HepG2 (cell line): ENCODE data around the gene CDRT15. TPM values are rescaled to one million over a fixed set of nuclear protein-coding genes. Genes with fewer than 3 reads are reported as not detected.
"Not testable (repeated sequence)": the region's sequence is repeated elsewhere in the genome, so short reads cannot be mapped to it uniquely, and the experiment has no call there.

Experiments
- ATAC-seq: fragments of 200-7000 bp; cut with Tn5 transposase; 3 replicates; pipeline ENCODE4 v1.9.1; 2020; ENCODE audit warnings: mild to moderate bottlenecking, moderate library complexity
- Bru-seq: library from RNA; stranded (reverse); fragments of 400-500 nt; gene quantifications from one replicate; lab custom pipeline; 2021; lab: Mats Ljungman, UMichigan
- BruChase-seq, 2 experiments: library from RNA; stranded (reverse); fragments of 400-500 nt; gene quantifications; one replicate each; lab custom pipeline; 2021; lab: Mats Ljungman, UMichigan
- BruUV-seq: library from RNA; stranded (reverse); fragments of 400-500 nt; replicated peaks from 2 replicates; lab custom pipeline; 2021; lab: Mats Ljungman, UMichigan
- CTCF ChIA-PET: fragments of 300-600 bp; formaldehyde crosslinking; extraction: SDS; loops from one replicate; lab custom pipeline; 2021; ENCODE audit warnings: low total read pairs, inconsistent platforms, low intra/inter-chr PET ratio; lab: Yijun Ruan, JAX
- POLR2A ChIA-PET: fragments of 350-600 bp; sonication (Branson Sonifier 250); formaldehyde crosslinking; loops from one replicate; lab custom pipeline; 2020; ENCODE audit warnings: antibody characterized with exemption, inconsistent platforms; lab: Yijun Ruan, JAX
- DNase-seq: peaks from one replicate; pipeline ENCODE4 v3.0.0-alpha.2; 2015; ENCODE audit warnings: low spot score
- FAIRE-seq: peaks from 3 replicates; lab custom pipeline; 2011; peaks lifted over from hg19 to GRCh38; lab: Jason Lieb, UNC
- H2AFZ ChIP-seq: one replicate; pipeline ENCODE4 v1.6.1; 2011; ENCODE audit warnings: low read length, inconsistent platforms
- H3K27ac ChIP-seq: fragments of 300-600 bp; 3 replicates; pipeline ENCODE4 v1.8.0; 2011; ENCODE audit warnings: mixed run types, mild to moderate bottlenecking, mixed read lengths, low read length, inconsistent platforms; ENCODE audit not compliant: insufficient read depth; ENCODE audit errors: extremely low read length
- H3K27me3 ChIP-seq, 2 experiments: fragments of 200-600 bp in 1 of 2; 2 replicates in 1 of 2; 3 replicates in 1 of 2; pipeline versions ENCODE4 v1.6.0 to v1.8.0; 2011; ENCODE audit warnings: low read length in 2 of 2, mild to moderate bottlenecking in 2 of 2, moderate library complexity in 2 of 2, inconsistent platforms in 1 of 2; ENCODE audit not compliant: insufficient read depth in 2 of 2, control insufficient read depth in 1 of 2
- H3K36me3 ChIP-seq, 2 experiments: fragments of 200-600 bp in 1 of 2; replicated peaks in 1 of 2; 2 replicates in 1 of 2; 3 replicates in 1 of 2; pipeline versions ENCODE4 v1.5.1 to v1.8.0; 2011; ENCODE audit warnings: low read length in 2 of 2, inconsistent platforms in 1 of 2; ENCODE audit not compliant: insufficient read depth in 2 of 2, control insufficient read depth in 1 of 2
- H3K4me1 ChIP-seq: 2 replicates; pipeline ENCODE4 v1.5.1; 2012; ENCODE audit warnings: low read length, inconsistent platforms; ENCODE audit not compliant: insufficient read depth
- H3K4me2 ChIP-seq: 2 replicates; pipeline ENCODE4 v1.6.0; 2011; ENCODE audit warnings: low read depth, low read length, inconsistent platforms
- H3K4me3 ChIP-seq, 3 experiments: fragments of 200-600 bp in 1 of 3; sonication (generic), shearing (Covaris generic) in 1 of 3; replicated peaks in 1 of 3; 2 replicates each; pipeline ENCODE4 v1.5.1; 2011 to 2016; ENCODE audit warnings: low read length in 3 of 3, inconsistent platforms in 2 of 3, low read depth in 2 of 3, mild to moderate bottlenecking in 2 of 3, control low read depth in 1 of 3, mixed read lengths in 1 of 3; ENCODE audit not compliant: insufficient read depth in 1 of 3
- H3K79me2 ChIP-seq: one replicate; pipeline ENCODE4 v1.6.1; 2011; ENCODE audit warnings: low read length, inconsistent platforms; ENCODE audit not compliant: insufficient read depth
- H3K9ac ChIP-seq: 2 replicates; pipeline ENCODE4 v1.6.0; 2011; ENCODE audit warnings: mild to moderate bottlenecking, low read depth, low read length, inconsistent platforms; ENCODE audit not compliant: insufficient read depth
- H3K9me3 ChIP-seq: 2 replicates; pipeline ENCODE4 v1.5.1; 2012; ENCODE audit warnings: mild to moderate bottlenecking, low read length
- H4K20me1 ChIP-seq: 2 replicates; pipeline ENCODE4 v1.6.0; 2011; ENCODE audit warnings: inconsistent platforms, mild to moderate bottlenecking, low read length, moderate library complexity; ENCODE audit not compliant: insufficient read depth
- E2F1 ChIP-seq: sonication (generic); formaldehyde crosslinking; IDR thresholded peaks from 2 replicates; pipeline ENCODE4 v1.5.0; 2020; ENCODE audit warnings: missing genetic modification reagents
- KDM5B ChIP-seq: sonication (generic); formaldehyde crosslinking; IDR thresholded peaks from 2 replicates; pipeline ENCODE4 v1.4.0; 2020; ENCODE audit warnings: missing genetic modification reagents, mild to moderate bottlenecking, borderline replicate concordance
- NPAS2 ChIP-seq: sonication (generic); formaldehyde crosslinking; IDR thresholded peaks from 2 replicates; pipeline ENCODE4 v1.8.0; 2022; ENCODE audit warnings: mild to moderate bottlenecking, missing genetic modification reagents, borderline replicate concordance
- POLR2G ChIP-seq: fragments of 200-400 bp; formaldehyde crosslinking; IDR thresholded peaks from 2 replicates; pipeline ENCODE4 v1.6.1; 2018; ENCODE audit warnings: mild to moderate bottlenecking, low read depth, low read length, moderate library complexity
- TAF1 ChIP-seq: sonication (generic); formaldehyde crosslinking; IDR thresholded peaks from 2 replicates; pipeline ENCODE4 v1.4.0; 2020; ENCODE audit warnings: missing genetic modification reagents
- YEATS2 ChIP-seq: sonication (generic); formaldehyde crosslinking; IDR thresholded peaks from 2 replicates; pipeline ENCODE4 v1.4.0; 2020; ENCODE audit warnings: missing genetic modification reagents, borderline replicate concordance
- ZMYM2 ChIP-seq: sonication (generic); formaldehyde crosslinking; IDR thresholded peaks from 2 replicates; pipeline ENCODE4 v1.8.0; 2022; ENCODE audit warnings: mild to moderate bottlenecking, missing genetic modification reagents
- ZNF232 ChIP-seq: sonication (generic); formaldehyde crosslinking; IDR thresholded peaks from 2 replicates; pipeline ENCODE4 v1.4.0; 2020; ENCODE audit warnings: missing genetic modification reagents, borderline replicate concordance
- ZNF678 ChIP-seq: sonication (generic); formaldehyde crosslinking; IDR thresholded peaks from 2 replicates; pipeline ENCODE4 v1.4.0; 2020; ENCODE audit warnings: mild to moderate bottlenecking, missing genetic modification reagents
- ZNF747 ChIP-seq: sonication (generic); formaldehyde crosslinking; IDR thresholded peaks from 2 replicates; pipeline ENCODE4 v1.8.1; 2023; ENCODE audit warnings: missing genetic modification reagents, mild to moderate bottlenecking, borderline replicate concordance
- WGBS: methylation state at CpG from one replicate; pipeline ENCODE4 v1.1.6; 2017; ENCODE audit warnings: low lambda C conversion rate; 5-methylcytosine and 5-hydroxymethylcytosine counted together
- in situ Hi-C: cut with HindIII; loops from 2 replicates; pipeline ENCODE4 v1.10.0; 2017; ENCODE audit warnings: low pct_unique_long_range_greater_than_20kb; ENCODE audit not compliant: extremely low pct_ligation_motif_present
- intact Hi-C: fragments of 100-400 bp; cut with micrococcal nuclease; formaldehyde crosslinking; loops from one replicate; pipeline ENCODE4 v1.10.0; 2022; ENCODE audit not compliant: unreplicated experiment
- long read RNA-seq, 2 experiments: library from RNA in 1 of 2; library from polyadenylated mRNA in 1 of 2; stranded (forward) in 1 of 2; unstranded in 1 of 2; transcript quantifications; one replicate each; pipeline ENCODE4 v2.0.0, GENCODE V29; 2019 to 2022
- polyA minus RNA-seq, 3 experiments: library from RNA; depleted of rRNA, polyadenylated mRNA; stranded (reverse); fragments of >200 nt; gene quantifications; 2 replicates each; pipeline ENCODE4 v1.2.3, GENCODE V29; 2011; ENCODE audit warnings: low replicate concordance in 1 of 3
- polyA plus RNA-seq, 8 experiments: library from polyadenylated mRNA; depleted of rRNA in 3 of 8; stranded (reverse) in 7 of 8; unstranded in 1 of 8; fragments of >200 nt; fragmentation: Illumina TruSeq in 4 of 8; extraction: Trizol in 4 of 8; gene quantifications; 2 replicates each; pipeline versions ENCODE4 v1.2.1 to v1.2.3, GENCODE V29; 2011 to 2016; ENCODE audit warnings: low read depth in 4 of 8, missing spikeins in 1 of 8, mixed read lengths in 1 of 8; ENCODE audit not compliant: insufficient read depth in 1 of 8
- total RNA-seq, 5 experiments: library from RNA; depleted of rRNA; stranded (reverse); fragments of >200 nt; fragmentation: Illumina TruSeq; extraction: Trizol; gene quantifications; 2 replicates each; pipeline ENCODE4 v1.2.3, GENCODE V29; 2016; ENCODE audit warnings: low read depth in 1 of 5
- TF ChIP-seq, protein P1 (sequence below): sonication (generic); formaldehyde crosslinking; IDR thresholded peaks from 2 replicates; pipeline ENCODE4 v1.5.1; 2020; ENCODE audit warnings: missing genetic modification reagents, mild to moderate bottlenecking, borderline replicate concordance

Gene CDRT15
- total RNA-seq (2016; rRNA removed; fragmentation: Illumina TruSeq; extraction: Trizol) (not detected in 2 replicates), polyA plus RNA-seq (2011; rRNA removed) (not detected in 2 replicates), polyA minus RNA-seq (2011; rRNA and poly(A)+ RNA removed; ENCODE audit: low replicate concordance) (not detected in 2 replicates), Bru-seq, nascent RNA (not detected), BruChase-seq, experiment 1, labeled RNA remaining after a 6-hour chase (not detected), BruChase-seq, experiment 2, labeled RNA remaining after a 2-hour chase (not detected)
- total RNA-seq (2016; cell fraction: cytosol; rRNA removed; fragmentation: Illumina TruSeq; extraction: Trizol; ENCODE audit: low read depth) = not detected in 2 replicates
- not detected in 2 replicates for total RNA-seq (2016; cell fraction: insoluble cytoplasmic fraction; rRNA removed; fragmentation: Illumina TruSeq; extraction: Trizol)
- not detected in 2 replicates for total RNA-seq (2016; cell fraction: membrane; rRNA removed; fragmentation: Illumina TruSeq; extraction: Trizol)
- total RNA-seq (2016; cell fraction: nucleus; rRNA removed; fragmentation: Illumina TruSeq; extraction: Trizol) = not detected in 2 replicates
- not detected in 2 replicates for polyA plus RNA-seq (2011; cell fraction: cytosol; rRNA removed)
- polyA plus RNA-seq (2011; cell fraction: nucleus; rRNA removed) = not detected in 2 replicates
- 0.27 TPM in 1 of 2 replicates, not detected in the other for polyA plus RNA-seq (2012)
- polyA plus RNA-seq (2016; cell fraction: cytosol; fragmentation: Illumina TruSeq; extraction: Trizol; ENCODE audit: low read depth) = not detected in 2 replicates
- not detected in 2 replicates for polyA plus RNA-seq (2016; cell fraction: insoluble cytoplasmic fraction; fragmentation: Illumina TruSeq; extraction: Trizol; ENCODE audit: low read depth)
- not detected in 2 replicates for polyA plus RNA-seq (2016; cell fraction: membrane; fragmentation: Illumina TruSeq; extraction: Trizol; ENCODE audit: low read depth)
- polyA plus RNA-seq (2016; cell fraction: nucleus; fragmentation: Illumina TruSeq; extraction: Trizol; ENCODE audit: insufficient read depth, low read depth) = not detected in 2 replicates
- not detected in 2 replicates for polyA minus RNA-seq (2011; cell fraction: cytosol; rRNA and poly(A)+ RNA removed)
- not detected in 2 replicates for polyA minus RNA-seq (2011; cell fraction: nucleus; rRNA and poly(A)+ RNA removed)
- long read RNA-seq, experiment 1 = 0 reads
- long read RNA-seq, experiment 2 = 0 reads

- WGBS = 74% methylated on average over 10 of the region's 11 CpGs
Observed at GRCh38 chr17:14236762-14237161, at the start of gene CDRT15. Gene CDRT15, minus strand, starts transcription at chr17:14236862. Its CDS starts 29 bp downstream, at chr17:14236833.

DNA sequence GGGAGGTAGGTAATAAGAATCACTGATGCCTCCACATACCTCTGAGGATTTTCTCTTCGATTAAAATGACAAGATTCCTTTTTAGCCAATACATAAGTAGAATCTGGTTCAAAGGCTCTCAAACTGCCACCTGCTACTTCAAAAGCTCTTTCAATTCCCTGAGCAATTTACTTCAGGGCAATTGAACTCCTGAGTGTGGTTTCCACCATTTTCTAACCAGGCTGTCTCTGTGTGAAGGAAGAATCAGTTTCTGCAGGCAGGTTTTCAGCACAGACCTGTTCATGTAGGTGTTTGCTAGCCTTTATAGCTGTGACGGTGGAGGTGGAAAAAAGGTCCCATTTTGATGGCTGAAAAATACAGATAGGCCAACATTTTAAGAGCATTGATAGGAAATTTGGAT lies 46.1 kb upstream of the CDRT15 start:
- CTCF ChIA-PET = no interaction called here
- in situ Hi-C loops = no loop called here
- no peak for TF ChIP-seq E2F1
- TF ChIP-seq YEATS2 = no peak
- TF ChIP-seq KDM5B = no peak
- TF ChIP-seq TAF1 (CRISPR knock-in tag) = no peak
- TF ChIP-seq ZNF747 (CRISPR knock-in tag) = no peak
- TF ChIP-seq, protein P1, sequence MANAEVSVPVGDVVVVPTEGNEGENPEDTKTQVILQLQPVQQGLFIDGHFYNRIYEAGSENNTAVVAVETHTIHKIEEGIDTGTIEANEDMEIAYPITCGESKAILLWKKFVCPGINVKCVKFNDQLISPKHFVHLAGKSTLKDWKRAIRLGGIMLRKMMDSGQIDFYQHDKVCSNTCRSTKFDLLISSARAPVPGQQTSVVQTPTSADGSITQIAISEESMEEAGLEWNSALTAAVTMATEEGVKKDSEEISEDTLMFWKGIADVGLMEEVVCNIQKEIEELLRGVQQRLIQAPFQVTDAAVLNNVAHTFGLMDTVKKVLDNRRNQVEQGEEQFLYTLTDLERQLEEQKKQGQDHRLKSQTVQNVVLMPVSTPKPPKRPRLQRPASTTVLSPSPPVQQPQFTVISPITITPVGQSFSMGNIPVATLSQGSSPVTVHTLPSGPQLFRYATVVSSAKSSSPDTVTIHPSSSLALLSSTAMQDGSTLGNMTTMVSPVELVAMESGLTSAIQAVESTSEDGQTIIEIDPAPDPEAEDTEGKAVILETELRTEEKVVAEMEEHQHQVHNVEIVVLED (CRISPR knock-in tag) = no peak
- TF ChIP-seq POLR2G = no peak
- TF ChIP-seq ZNF678 (CRISPR knock-in tag) = no peak
- TF ChIP-seq ZNF232 (CRISPR knock-in tag) = no peak
- no peak for TF ChIP-seq ZMYM2 (CRISPR knock-in tag)
- no peak for TF ChIP-seq NPAS2 (CRISPR knock-in tag)

More at GRCh38 chr17:14236762-14237161, at the start of gene CDRT15:
- H3K27ac ChIP-seq, BruUV-seq, H2AFZ ChIP-seq, DNase-seq, CTCF ChIA-PET, FAIRE-seq, H3K4me1 ChIP-seq, ATAC-seq, H3K4me2 ChIP-seq, H3K9ac ChIP-seq, H3K36me3 ChIP-seq, H3K4me3 ChIP-seq, H3K9me3 ChIP-seq, POLR2A ChIA-PET, H3K79me2 ChIP-seq, in situ Hi-C loops, intact Hi-C loops, H3K27me3 ChIP-seq, H4K20me1 ChIP-seq: not testable (repeated sequence)

More for the DNA sequence above, 46.1 kb upstream of the CDRT15 start:
- H3K36me3 ChIP-seq = no peaks in the 10 kb centered on the region
- no peak overlapping the region for H3K27ac ChIP-seq
- H3K4me2 ChIP-seq = no peak overlapping the region
- POLR2A ChIA-PET = interaction anchor here (1.3 kb wide), 1 partner anchor 16 kb away, joined by 3 read pairs; no protein-coding TSS in a partner anchor
- no peak overlapping the region for H3K4me3 ChIP-seq
- no peaks in the 10 kb centered on the region for H3K9me3 ChIP-seq
- peaks cover 13% of the 10 kb centered on the region for H3K4me1 ChIP-seq
- no TSS peak for BruUV-seq
- 48% methylated on average over 2 of the region's 2 CpGs for WGBS
- H3K79me2 ChIP-seq = no peaks in the 10 kb centered on the region
- no peak for DNase-seq
- no peak overlapping the region for H3K9ac ChIP-seq
- intact Hi-C loops = no loop called here
- no peaks in the 10 kb centered on the region for H4K20me1 ChIP-seq
- no peak for FAIRE-seq
- peaks cover 2 to 25% of the 10 kb centered on the region in 2 experiments; a peak in 3 of 5 replicates for H3K27me3 ChIP-seq
- H2AFZ ChIP-seq = no peak overlapping the region
- no peak for ATAC-seq
